ENCODE data around the gene RALGPS1.

GRCh38 chr9:126916909-126917308 is 2.3 kb downstream of the RALGPS1 start:
- no peak for TF ChIP-seq CTCF (conservative IDR thresholded peaks at IDR 0.05)
- TF ChIP-seq ZFX (IDR thresholded peaks at IDR 0.05) = no peak
